ACHN (cell line): ENCODE measurements around the gene CHERP.
"Not testable (repeated sequence)": the region's sequence is repeated elsewhere in the genome, so short reads cannot be mapped to it uniquely, and the experiment has no call there.

Experiments used
- DNase-seq: peaks from one replicate; pipeline ENCODE4 v3.0.0-alpha.2; 2015
- in situ Hi-C: cut with HindIII; loops from 2 replicates; pipeline ENCODE4 v1.10.0; 2017; ENCODE audit warnings: low sequenced_read_pairs, low pct_ligation_motif_present, low pct_unique_long_range_greater_than_20kb

Gene CHERP

DNA sequence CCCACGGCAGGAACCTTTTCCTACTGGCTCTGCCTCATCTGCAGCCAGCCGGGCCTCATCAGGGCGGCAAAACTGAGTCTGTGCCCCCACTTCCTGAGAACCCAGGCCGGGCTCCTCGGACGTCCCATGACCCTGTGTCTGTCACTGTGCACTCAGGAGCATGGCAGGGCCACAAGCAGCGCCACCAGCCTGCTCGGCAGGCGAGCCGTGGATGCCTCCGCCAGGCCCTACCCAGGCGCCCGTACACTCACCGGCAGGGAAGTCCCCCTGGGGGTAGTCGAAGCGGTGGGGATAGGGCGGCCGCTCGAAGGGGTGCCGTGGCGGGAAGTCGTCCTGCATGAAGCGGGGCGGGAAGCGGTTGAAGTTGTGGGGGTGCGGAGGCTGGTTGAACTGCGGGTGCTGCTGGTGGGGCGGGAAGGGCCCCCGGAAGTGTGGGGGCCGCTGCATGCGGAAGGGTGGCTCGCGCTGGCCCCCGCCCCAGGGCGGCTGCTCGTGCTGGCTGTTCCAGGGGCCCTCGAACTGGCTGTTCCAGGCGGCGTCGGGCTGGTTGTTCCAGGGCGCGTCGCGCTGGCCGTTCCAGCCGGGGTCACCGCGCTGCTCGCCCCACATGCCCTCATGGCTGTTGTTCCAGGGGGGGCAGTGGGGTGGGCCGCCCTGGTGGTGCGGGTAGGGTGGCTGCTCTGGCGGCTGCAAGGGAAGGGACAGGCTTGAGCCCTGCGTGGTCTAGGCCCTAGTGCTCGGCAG, 17.1 kb downstream of the CHERP start:
- in situ Hi-C loops, result no loop called here
- no peak for DNase-seq

GRCh38 chr19:16522559-16523377, 19.5 kb downstream of the CHERP start:
- in situ Hi-C loops, result no loop called here
- no peak for DNase-seq

- no peak for DNase-seq
- in situ Hi-C loops, result no loop called here
Measured at GRCh38 chr19:16521715-16522289, 20.4 kb downstream of the CHERP start.

DNA sequence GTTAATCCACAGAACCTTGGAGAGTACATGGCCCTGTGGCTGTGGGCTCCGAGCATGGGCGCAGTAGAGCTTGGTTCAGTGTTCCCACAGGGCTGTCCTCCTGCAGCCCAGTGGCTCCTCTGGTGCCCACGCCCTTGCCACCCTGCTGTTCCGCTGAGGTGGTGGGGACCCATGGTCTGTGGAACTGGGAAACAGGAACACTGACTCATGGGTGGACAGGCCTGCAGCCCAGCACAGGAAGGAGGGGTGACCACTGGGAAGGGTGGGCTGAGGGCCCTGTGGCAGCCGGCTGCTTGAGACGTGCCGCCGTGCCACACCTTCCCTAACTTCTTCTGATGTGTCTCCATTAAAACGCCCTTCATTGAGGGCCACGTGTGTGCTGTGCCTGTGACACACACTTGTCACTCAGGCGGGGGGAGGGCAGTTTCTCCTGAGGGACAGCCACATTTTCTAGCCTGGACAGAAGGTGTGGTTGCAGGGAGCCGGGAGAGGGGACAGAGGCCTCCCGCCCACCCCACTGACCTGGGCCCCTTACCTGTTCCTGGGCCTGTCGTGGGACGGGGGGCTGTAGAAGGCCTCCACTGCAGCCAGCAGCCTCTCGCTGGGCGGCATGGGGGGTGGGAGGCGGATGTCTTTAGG, 21.1 kb downstream of the CHERP start:
- in situ Hi-C loops, result no loop called here
- DNase-seq, result no peak

GRCh38 chr19:16520074-16520973, 21.9 kb downstream of the CHERP start:
- in situ Hi-C loops, result no loop called here
- no peak for DNase-seq

DNA sequence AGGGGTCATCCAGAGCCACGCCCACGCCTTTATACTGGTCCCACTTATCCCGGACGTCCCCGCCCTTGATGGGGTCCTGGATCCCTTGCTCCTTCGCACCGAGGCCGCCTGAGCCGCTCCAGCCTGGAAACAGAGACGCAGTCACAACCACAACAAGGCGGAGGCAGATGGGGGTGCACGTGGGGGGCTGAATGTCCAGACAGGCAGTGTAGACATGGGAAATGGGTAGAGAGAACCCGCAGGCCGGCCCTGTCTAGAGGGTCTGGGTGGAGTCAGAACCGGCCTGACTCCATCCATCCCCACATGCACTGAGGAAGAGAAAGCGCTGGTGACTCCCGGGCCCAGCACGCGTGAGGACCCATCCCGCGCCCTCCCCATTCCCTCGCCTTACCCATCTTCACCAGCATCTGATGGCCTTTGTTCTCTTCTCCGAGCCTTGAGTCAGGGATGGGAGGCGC, 23.0 kb downstream of the CHERP start:
- in situ Hi-C loops, result no loop called here
- DNase-seq, result no peak

DNA sequence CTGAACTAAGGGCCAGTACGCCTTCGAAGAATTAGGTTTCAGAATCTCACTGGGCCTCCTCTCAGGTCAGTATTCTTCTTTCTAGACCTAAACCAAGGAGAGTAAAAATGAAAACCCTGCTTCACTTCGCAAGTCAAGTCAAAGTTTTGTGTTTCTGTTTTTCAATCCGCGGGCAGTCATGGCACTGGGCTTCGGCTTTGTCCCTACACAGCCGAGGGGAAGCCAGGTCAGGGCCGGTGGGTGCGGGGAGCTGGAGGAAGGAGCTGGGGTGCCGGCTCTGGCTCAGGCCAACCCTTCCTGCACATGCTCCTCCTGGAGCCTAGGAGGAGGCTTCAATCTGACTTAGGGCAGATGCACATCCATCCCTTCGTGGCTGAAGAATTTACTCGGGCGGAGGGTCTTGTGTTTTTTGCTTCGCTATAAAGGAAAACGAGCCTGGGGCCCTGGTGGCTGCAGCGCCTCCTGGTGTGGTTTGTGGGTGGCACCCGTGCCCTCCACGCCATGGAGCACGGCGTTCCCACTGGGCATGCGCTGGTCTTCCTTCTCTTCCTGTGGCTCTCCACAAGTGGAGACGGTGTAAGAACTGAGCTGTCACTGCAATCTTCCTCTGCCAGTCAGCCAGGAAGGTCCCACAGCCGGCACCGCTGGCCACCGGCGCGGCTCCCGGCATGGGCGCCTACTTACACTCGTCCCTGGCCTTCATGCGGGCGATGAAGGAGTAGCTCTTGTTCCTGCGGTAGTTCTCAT, 23.6 kb downstream of the CHERP start:
- DNase-seq, result no peak

DNA sequence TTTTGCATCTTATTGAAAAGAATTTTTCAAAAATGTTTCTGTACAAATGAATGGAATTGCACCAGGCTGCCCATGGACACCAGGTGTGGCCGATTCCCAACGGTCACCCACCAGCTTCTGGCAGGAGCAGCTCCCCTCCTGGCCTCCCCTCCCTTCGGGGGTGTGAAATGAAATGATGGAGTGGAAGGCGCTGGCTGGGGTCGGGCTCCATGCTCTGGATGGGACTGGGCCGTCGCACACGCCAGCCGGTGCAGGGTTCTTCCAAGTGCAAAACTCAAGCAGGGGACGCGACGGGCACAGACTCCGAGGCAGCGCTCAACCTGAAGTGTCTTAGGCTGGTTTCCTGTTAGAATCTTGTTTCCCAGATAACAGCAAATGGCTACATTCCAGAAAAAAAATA, 24.2 kb downstream of the CHERP start:
- no peak for DNase-seq
- in situ Hi-C loops, result no loop called here

More for the DNA sequence above, 23.6 kb downstream of the CHERP start:
- in situ Hi-C loops, result no loop called here

DNA sequence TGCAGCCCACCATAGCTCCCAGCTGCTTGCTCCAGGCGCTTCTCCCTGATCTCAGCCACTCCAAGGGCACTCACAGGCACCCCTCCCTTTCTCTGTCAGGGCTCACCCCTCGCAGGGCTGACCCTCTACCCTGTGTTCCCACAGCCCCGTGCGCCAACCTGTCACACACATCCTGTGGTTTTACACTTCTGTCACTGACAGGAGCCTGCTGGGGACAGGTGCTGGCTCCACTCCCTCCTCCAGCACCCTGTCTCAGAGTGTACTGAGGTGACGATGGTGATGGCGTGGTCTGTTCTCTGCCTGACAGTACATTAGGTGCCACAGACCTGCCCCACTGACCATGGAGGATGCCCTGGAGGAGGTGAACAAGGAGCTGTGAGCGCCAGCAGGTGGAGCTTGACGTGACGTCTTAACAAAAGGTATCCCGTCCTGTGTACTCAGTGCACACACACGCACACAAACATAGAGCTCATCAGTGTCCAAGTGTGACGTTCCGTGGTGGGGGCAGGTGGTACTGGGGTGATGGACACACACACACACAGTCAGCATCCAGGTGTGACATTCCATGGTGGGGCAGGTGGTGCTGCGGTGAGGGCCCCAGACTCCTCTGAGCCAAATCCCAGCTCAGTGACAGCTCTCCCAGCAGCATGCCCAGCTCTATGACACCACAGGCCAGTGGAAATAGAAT, 25.2 kb downstream of the CHERP start:
- no peak for DNase-seq

GRCh38 chr19:16516381-16516780, 25.9 kb downstream of the CHERP start:
- DNase-seq, result no peak

More for the DNA sequence above, 25.2 kb downstream of the CHERP start:
- in situ Hi-C loops, result no loop called here

GRCh38 chr19:16514383-16515019, 27.7 kb downstream of the CHERP start:
- in situ Hi-C loops, result no loop called here
- no peak for DNase-seq

More at GRCh38 chr19:16516381-16516780, 25.9 kb downstream of the CHERP start:
- in situ Hi-C loops, result no loop called here

DNA sequence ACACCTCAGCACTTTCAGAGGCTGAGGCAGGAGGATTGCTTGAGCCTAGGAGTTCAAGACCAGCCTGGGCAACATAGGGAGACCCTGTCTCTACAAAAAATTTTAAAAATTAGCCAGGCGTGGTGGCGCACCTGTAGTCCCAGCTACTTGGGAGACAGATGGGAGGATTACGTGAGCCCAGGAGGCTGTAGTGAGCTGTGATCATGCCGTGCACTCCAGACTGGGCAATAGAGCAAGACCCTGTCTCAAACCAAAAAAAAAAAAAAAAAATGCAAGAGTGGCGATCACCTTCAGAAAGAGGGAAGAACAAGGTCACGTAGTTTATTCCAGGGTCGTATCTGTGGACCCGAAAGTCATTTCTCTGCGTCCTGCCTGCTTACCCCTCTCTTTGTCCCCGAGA, 29.6 kb downstream of the CHERP start:
- in situ Hi-C loops, DNase-seq: not testable (repeated sequence)

DNA sequence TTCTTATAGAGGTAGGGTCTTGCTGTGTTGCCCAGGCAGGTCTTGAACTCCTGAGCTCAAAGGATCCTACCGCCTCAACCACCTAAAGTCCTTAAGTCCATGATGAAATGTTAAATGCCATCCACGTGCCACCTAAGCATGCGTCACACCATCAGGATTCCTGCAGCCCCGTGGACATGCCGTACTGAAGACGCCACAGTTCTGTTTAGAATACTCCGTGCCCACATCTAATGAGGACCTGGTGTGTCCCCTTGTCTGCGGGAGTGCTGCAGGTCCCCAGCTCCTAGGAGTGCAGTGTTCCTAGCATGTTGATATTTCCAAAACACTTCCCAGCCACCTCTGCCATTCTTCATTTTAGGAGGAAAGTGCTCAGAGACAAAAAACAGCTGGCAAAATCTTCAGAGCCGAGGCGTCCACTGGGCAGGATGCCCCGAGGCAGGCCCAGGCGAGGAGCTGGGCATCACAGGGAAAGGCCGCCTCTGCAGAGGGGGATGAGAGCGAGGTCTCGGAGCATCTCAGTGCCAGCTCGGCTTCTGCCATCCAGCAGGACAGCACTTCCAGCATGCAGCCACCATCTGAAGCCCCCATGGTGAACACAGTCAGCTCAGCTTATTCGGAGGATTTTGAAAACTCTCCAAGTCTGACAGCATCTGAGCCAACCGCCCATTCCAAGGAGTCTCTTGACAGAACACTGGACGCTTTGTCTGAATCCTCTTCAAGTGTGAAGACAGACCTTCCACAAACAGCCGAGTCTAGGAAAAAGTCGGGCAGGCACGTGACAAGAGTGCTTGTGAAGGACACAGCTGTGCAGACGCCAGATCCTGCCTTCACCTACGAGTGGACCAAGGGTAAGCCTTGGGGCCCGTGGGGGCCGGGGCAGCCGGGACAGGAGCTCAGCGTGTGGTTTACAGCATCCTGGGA, 32.8 kb downstream of the CHERP start:
- DNase-seq, result no peak
- in situ Hi-C loops, result no loop called here

GRCh38 chr19:16508546-16508945, 33.7 kb downstream of the CHERP start:
- in situ Hi-C loops, result no loop called here
- DNase-seq, result no peak

GRCh38 chr19:16506961-16507360, 35.3 kb downstream of the CHERP start:
- in situ Hi-C loops, result no loop called here
- no peak for DNase-seq
